Fibroblast of skin of left quadriceps (primary cell): ENCODE results near the gene CD99.
"Not testable (repeated sequence)": the region's sequence is repeated elsewhere in the genome, so short reads cannot be mapped to it uniquely, and the experiment has no call there.

Experiments used
- DNase-seq, 2 experiments: peaks; one replicate each; pipeline ENCODE4 v3.0.0-alpha.2; 2013; ENCODE audit warnings: low read depth in 2 of 2

The CD99 gene

GRCh38 chrX:2769615-2770014, 78.5 kb downstream of the CD99 start:
- DNase-seq, result no peak

- not testable (repeated sequence) for DNase-seq
Measured at GRCh38 chrX:2773166-2774055, 82.3 kb downstream of the CD99 start.

GRCh38 chrX:2774057-2774456, 83.0 kb downstream of the CD99 start:
- no peak for DNase-seq

GRCh38 chrX:2774776-2775175, 83.7 kb downstream of the CD99 start:
- DNase-seq, result no peak

GRCh38 chrX:2780472-2781225, 89.6 kb downstream of the CD99 start:
- DNase-seq, result not testable (repeated sequence)

- DNase-seq, result no peak
Measured at GRCh38 chrX:2781226-2781571, 90.1 kb downstream of the CD99 start.

GRCh38 chrX:2781698-2782097, 90.6 kb downstream of the CD99 start:
- DNase-seq, result no peak

GRCh38 chrX:2782171-2782570, 91.1 kb downstream of the CD99 start:
- no peak for DNase-seq

- no peak for DNase-seq
Measured at GRCh38 chrX:2782778-2783177, 91.7 kb downstream of the CD99 start.

GRCh38 chrX:2784026-2784425, 92.9 kb downstream of the CD99 start:
- no peak for DNase-seq

GRCh38 chrX:2785538-2785937, 94.4 kb downstream of the CD99 start:
- no peak for DNase-seq

GRCh38 chrX:2788980-2789379, 97.9 kb downstream of the CD99 start:
- no peak for DNase-seq

GRCh38 chrX:2789569-2789968, 98.5 kb downstream of the CD99 start:
- DNase-seq, result no peak
